DMS53 treated with DMSO at 0.1 percent for 48 hours (cell line): Measurements from ENCODE around the gene C10orf71.

Experiments used
- DNase-seq: peaks from one replicate; lab custom pipeline; 2025; ENCODE audit not compliant: unreplicated experiment; lab: John Stamatoyannopoulos, UW

Gene C10orf71

DNA sequence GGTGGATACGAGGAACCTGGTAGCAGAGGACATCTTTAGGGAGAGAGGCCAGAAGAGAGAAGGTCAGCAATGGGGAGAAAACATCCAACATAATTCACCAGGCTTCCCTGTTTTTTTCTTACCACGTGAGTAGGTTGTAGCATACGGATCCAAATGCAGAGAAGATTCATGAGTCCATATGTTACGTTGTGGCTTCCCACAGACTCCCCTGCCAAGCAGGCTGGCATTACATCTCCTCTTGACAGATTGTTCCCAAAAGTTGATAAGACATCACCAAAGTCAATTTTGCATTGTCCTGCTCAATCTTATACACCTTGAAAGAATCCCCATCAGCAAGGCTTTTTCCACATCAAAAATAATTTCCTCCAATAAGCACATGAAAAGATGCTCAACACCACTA, 57.2 kb downstream of the C10orf71 start:
- no peak for DNase-seq

DNA sequence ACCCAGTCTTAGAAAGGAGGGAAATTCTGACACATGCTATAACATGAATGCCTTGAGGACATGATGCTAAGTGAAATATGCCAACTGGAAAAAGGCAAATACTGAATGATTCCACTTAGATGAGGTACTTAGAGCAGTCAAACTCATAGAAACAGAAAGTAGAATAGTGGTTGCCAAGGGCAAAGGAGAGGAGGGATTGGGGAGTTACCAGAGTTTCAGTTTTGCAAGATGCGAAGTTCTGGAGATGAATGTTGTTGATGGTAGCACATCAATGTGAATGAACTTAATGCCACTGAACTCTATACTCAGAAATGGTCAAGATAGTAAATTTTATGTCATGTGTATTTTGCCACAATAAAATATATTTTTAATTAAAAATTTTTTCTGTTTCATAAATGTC, 58.0 kb downstream of the C10orf71 start:
- DNase-seq, result no peak

DNA sequence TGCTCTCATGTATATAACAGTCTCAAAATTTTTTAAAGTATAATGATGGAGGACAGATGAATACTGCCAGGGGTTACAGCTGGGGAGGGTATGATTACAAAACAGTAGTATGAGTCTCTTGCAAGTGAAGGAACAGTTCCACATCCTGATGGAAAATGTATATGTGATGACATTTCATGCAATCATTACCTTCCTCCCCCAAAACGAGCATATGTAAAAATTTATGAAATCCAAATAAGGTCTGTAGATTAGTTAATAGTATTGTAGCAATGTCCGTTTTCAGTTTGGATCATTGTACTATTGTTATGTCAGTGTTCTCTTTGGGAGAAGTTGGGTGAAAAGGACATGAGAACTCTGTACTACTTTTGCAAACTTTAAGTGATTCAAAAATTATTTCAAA, 58.9 kb downstream of the C10orf71 start:
- DNase-seq, result no peak

DNA sequence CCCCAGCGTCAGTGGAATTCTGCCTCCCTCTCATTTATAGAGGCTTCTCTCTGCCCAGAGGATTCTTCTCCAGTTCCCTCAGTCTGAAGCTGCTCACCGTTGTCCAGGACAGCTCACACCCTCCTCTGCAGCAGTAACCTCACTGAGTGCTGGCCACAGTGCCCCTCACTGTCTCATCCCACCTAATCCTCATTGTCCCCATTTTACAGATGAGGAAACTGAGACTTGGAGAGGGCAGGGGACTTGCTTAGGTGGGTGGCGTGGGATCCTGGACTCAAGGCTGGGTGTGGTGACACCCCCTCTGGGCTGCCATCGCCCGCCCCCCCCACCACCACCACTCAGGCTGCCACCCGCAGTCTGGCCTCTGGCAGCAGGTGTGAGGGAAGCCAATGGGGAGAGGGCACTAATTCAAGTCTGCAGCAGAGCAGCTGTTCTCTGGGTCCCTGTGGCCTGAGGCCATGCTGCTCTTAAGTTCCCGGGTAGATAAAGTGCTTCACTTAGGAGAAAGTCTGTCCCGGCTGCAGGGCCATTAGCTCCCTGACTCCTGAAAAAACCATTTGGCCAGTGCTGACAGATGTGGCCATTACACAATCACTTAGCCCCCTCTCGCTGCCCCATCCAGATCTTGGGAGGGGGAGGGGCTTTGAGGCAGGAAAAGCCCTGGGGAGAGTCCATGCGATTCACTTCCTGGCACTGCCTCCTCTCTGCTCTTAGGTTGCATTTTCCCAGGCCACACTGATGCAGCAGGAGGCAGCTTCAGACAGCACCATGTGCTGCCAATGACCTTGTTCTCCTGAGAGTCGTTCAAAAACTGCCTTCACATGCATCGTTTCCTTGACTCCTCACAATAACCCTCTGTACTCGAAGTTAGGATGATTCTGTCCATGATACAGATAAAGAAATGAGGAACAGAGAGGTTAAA, 60.6 kb downstream of the C10orf71 start:
- DNase-seq, result no peak

DNA sequence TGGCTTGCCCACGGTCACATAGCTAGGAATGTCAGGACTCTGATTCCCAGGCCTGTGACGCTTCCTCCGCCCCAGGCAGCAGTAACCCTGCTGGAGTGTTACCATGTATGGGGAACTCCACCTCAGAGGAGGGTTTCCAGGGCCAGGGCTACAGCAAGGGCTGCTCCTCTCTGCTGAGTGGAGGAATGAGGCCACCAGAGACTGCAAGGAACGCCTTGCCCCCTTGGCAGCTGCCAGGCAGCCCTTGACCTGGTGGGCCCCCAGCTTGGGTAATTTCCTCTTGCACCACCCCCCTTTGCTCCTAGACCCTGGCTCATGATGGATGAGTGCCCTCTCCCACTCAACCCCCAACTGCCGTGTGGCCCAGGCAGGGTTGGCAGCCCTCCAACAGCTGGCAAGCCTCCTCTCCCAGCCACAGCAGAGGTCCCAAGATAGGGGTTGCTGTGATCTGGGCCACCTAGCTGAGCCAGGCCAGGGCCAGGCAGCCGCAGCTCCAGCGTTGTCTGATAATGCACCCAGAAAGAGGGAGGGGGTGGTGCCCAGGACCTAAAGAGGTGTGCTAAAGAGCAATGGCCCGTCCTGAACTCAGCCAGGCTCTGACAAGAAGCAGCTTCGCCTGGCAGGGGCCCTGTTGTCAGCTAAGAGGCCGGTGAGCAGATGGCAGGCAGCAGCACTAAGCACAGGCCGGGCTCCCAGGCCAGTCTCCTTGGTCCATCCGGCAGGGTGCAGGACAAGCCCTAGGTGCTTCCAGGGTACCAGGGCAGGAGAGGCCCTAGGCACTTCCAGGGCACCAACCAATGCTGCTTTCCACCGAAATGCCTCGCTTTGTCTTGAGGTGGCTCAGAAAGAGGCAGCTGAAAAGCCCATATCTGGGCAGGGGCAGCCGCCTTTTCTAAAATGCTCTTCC, 61.6 kb downstream of the C10orf71 start:
- no peak for DNase-seq

DNA sequence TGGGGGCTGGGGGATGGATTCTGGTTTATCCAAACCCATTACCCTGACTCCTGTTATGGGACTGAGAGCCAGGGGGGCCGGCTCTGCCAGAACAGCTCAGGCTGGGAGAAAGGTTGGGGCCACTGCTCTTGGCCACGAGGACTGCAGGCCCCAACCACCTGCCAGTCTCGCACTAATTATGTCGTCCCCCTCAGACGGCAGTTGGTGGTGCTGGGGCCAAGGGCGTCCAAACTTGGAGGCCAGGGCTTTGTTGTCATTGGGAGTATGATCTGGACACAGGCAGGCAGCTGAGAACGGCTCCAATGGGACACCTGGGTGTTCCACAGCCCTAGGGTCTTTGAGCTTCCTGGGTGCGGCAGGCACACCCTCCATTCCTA, 62.2 kb downstream of the C10orf71 start:
- no peak for DNase-seq

DNA sequence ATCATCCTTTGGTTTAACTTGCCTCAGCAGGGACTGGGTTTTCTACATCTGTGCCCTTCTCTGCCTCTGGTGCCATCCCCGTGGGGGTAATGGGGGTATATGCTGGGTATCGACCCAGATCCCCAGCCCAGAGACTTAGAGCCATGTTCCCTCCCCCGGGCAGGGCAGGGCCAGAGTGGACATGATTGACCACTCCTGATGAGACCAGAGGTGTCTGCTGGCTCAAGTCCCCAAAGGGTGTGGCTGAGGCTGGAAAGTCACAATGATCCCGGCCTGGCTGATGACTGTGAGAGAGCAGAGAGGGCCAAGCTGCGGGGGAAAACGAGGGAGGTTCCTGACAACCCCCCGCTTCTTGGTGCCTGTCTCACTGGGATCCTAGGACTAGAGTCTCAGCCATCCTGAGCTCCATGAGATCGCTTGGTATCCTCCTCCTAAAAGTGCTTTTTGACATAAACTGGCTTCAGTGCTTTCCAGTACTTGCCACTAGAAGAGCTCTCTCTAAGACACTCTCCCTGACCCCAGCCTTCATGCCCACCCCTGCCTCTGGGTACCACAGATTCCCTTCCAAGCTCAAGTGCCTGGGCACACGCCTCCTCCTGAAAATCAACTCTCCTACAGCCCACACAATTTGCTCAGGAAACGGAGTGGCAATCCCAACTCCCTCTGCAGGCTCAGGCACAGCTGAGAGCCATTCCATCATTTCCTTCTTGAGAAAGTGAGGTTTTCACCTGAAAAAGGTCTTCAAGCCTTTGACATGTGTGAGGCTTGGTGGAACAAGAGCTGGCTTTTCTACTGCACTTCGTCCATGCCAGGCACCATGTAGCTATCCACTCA, 63.0 kb downstream of the C10orf71 start:
- no peak for DNase-seq

DNA sequence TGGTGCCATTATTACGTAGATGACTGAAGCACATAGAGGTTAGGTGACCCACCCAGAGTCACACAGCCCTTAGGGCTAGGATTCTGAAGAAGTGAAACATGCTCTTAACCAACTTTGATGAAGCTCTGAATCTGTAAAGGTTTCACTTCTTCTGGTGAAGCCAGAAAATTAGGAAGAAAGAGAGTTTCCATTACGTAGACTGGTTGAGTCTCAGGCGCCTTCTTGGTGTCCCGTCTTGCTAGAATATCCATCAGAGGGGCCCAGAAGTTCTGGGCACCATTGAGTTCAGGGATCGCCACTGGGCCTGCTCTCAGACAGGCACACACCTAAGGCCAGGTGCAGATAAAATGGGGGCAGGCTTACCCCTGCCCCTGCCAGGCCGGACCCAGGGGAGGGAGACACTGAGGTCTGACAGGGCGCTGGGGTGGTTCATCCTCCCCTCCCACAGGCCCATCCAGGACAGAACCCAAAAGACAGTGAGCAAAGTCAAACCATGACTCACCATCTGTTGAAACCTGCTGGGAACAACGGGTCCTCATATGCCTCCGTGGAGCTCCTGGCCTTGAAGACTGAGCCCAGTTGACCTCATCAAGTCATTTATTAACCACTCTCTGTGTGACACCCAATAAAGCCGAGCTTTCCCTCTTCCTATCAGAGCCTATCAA, 63.8 kb downstream of the C10orf71 start:
- DNase-seq, result peak; percentile 22

DNA sequence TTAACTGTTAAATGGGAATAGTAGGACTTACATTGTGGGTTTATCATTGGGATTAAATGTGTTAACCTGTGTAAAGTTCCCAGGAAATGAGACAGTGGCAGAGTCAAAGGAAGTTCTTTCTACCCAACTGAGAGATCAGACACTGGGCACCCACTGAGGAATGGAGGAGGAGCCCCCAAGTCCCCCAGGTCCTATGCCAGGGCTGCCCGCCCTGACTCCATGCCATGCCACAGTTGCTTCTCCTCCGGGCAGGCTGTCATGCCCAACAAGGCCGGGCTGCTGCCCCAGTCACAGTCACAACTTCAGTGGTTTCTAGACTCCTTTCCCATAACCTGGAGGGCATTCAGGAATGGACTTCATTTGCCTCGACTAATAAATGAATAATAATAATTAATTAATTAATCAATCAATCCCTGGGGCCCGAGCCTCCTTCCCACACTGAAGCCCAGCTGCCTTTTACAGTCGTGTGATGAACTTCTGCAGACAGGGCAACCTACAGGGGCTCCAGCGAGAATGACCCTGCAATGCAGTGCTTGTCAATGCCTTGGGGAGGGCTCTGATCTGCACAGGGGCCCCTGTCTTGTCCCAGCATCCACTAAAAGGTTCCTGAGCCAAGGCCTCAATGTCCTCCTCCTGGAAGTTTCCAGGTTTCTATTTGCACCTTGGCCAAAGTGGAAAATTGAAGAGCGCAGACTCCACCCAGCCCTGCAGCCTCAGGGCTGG, 64.5 kb downstream of the C10orf71 start:
- DNase-seq, result no peak

DNA sequence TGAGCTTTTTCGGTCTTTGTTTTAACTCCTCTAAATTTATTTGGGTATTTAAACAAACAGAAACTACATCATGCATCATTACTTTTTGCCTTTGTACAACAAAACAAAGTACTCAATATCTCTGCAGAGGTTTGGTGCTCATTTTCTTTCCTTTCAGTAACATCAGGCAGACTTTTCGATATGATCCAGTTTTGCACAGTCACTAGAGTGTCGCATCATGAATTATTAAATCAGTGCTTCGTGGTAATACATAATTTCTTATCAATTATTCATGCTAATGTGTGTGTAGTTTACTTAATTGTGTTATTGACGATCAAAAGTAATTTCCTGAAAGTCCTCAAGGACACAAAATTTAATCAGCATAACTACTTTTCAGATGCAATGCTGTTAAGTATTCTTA, 65.1 kb downstream of the C10orf71 start:
- DNase-seq, result no peak

DNA sequence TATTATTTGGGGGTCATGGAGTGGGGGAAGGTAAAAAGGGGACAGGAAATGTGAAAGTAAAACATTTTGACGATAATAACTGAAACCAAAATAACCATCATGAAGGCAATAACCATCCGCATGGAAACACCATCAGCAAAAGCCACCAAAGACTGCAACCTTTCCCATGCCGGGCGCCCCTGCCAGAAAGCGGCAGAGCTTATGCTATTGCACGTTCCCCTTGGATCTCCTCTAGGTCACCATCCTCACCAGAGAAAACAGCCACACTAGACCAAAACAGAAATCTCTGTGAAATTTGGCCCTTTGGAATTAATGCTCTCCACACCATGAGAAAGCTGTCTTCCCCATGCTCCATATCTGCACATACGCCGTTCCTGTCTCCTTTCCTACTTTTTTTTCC, 65.8 kb downstream of the C10orf71 start:
- no peak for DNase-seq

DNA sequence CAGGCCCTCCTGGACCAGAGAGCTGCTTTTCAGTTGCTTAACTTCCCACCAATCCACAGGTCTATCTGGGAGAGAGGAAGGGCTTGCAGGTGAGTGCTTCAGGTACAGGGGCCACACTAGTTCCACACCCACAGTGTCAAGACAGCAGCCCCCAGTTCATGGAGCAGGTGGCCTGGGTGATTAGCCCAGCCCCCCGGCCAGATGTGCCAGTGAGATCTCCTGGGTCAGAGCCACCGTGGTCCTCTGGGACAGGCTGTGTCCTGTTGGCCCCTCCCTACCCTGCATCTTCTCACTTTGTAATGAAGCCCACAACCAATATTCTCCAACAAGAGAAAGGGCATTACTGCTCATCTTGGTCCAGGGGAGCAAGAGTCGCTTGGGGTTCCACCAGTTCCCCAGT, 66.3 kb downstream of the C10orf71 start:
- DNase-seq, result no peak

DNA sequence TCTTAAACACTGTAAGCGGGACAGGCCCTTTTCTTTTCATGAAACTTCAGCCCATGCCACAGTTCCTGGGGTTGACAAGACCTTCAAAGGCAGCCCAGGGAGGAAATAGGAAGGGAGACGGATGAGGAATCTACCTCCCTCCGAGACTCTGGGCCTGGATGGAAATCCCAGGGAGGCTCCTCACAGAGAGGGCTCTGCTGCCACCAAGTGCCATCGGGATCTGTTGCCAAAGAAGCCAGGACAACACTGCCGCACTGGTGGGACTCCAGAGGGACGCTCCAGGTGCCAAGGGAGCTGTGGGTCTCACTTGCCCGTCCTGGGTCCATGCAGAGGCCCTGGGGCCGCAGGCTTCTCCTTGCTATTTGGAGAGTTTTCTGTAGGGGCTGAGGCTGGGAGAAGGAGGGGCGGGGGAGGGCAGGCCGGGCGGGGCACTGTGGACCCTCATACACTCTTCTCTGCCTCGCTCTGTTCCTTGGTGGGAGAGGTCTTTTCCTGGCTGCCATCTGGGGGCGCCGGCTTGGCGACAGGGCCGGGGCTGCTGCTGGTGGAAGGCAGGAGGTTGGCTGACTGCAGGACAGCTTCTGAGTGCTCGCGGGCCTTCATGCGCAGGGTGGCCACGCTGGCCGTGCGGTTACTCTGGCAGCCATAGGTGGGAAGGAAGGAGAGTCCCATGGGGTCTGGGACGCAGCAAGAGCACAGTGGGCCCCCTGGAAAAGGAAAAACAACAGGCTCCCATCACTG, 66.9 kb downstream of the C10orf71 start:
- DNase-seq, result no peak

DNA sequence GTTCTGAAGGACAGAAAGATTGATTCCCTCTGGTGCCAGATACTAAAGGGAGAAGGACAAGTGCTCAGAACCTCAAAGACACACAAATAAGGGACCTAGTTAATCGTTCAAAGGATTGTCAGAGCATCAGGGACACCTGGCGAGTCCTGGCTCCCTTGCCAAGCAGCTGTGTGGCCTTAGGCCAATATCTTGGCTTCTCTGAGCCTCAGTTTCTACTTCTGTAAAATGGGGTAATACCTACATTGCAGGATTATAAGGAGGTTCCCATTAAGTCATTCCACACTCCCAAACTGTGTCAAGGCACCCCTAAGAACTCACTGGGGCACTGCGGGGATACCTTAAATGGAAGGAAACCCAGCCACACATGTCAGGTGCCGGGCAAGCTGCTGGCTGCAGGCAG, 67.5 kb downstream of the C10orf71 start:
- no peak for DNase-seq

DNA sequence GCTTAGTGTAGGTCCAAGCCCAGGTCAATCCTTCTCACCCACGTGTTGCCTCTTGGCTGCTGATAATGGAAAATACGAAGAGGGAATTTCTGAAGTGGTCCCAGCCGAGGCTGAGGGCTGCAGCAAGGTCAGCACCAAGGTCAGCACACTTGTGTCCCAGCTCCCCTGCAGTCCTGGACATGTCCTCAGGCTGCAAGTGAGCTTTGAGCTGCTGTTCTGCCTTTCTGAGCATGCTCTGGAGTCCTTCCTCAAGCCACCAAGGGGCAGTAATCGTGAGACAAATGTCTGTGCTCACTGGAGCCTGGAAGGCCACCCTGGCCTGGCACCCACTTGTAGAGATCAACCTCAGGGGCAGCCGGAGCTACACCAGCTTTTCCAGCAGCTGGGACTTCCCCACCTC, 68.6 kb downstream of the C10orf71 start:
- no peak for DNase-seq

DNA sequence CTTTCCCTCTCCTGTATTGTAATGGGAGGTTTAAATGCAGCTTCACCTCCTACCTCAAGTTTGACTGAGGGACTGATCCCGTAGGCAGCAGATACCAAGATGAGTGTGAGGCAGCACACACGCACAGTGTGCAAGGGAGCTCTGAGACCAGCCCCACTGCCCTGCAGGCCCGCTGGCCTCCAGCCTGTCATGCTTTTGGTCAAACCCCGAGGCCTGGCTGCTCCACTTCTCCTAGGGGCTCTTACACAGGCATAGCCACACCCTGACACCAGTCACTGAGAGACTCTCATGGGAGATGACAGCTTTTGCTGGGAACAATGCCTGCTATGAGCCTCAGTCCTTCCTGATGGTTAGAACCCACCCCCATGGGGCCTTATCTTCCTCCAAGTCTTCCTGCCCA, 69.3 kb downstream of the C10orf71 start:
- DNase-seq, result no peak

DNA sequence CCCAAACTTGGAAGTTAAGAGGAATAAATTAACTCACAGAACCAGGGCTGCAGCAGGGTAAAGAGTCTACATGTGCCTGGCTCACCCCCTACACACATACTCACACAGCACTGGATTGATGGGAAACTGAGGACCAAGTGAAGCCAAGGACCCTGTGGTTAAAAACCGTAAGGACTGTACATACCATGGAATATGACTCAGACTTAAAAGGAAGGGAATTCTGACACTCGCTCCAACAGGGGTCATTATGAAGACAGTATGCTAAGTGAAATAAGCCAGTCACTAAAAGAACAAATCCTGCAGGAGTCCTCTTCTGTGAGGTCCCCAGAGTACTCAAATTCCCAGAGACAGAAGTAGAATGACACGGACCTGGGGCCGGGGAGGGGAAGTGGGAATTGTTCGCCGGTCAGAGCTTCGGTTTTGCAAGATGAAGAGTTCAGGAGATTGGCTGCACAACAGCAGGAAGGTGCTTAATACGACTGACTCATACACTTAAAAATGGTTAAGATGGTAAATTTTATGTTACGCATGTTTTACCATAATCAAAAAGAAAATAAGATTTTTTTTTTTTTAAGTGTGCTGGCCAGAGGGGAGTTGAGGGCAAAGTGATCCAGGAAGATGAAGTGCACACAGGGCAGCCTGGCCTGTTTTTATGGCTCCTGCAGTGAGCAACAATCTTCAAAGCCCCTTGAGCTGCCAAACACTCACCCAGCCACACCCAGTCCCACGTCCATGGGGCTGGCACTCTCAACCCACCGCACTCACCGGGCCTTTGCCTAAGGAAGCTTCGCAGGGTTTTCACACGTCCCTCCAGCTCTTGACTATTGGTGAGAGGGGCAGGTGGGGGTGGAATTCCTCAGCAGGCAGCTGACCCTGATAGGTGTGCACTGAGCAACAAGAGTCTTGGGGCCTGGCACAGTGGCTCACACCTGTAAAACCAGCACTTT, 70.5 kb downstream of the C10orf71 start:
- DNase-seq, result no peak
